Panc1 (cell line): ENCODE data around the gene POU2AF3.

ENCODE experiments used
- SIN3A ChIP-seq: IDR thresholded peaks from 2 replicates; pipeline ENCODE4 v1.6.1; 2012; ENCODE audit warnings: low read depth, mild to moderate bottlenecking, low read length, moderate library complexity, borderline replicate concordance; ENCODE audit not compliant: insufficient read depth
- TF ChIP-seq, protein P1 (sequence below): fragments of 450-650 bp; IDR thresholded peaks from 2 replicates; pipeline ENCODE4 v1.5.1; 2017; ENCODE audit warnings: mild to moderate bottlenecking

DNA sequence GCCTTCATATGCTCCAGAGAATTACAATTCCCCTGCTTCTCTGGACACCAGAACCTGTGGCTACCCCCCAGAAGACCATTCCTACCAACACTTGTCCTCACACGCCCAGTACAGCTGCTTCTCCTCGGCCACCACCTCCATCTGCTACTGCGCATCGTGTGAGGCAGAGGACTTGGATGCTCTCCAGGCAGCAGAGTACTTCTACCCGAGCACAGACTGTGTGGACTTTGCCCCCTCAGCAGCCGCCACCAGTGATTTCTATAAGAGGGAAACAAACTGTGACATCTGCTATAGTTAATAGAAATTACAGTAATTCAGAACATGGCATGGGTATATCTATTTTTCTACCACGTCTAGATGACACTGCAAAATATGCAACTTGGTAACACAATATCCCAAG lies 9.8 kb downstream of the POU2AF3 start:
- no peak for TF ChIP-seq SIN3A
- TF ChIP-seq, protein P1, sequence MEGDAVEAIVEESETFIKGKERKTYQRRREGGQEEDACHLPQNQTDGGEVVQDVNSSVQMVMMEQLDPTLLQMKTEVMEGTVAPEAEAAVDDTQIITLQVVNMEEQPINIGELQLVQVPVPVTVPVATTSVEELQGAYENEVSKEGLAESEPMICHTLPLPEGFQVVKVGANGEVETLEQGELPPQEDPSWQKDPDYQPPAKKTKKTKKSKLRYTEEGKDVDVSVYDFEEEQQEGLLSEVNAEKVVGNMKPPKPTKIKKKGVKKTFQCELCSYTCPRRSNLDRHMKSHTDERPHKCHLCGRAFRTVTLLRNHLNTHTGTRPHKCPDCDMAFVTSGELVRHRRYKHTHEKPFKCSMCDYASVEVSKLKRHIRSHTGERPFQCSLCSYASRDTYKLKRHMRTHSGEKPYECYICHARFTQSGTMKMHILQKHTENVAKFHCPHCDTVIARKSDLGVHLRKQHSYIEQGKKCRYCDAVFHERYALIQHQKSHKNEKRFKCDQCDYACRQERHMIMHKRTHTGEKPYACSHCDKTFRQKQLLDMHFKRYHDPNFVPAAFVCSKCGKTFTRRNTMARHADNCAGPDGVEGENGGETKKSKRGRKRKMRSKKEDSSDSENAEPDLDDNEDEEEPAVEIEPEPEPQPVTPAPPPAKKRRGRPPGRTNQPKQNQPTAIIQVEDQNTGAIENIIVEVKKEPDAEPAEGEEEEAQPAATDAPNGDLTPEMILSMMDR, result no peak
